ENCODE results near the gene CCDC171. TPM values are rescaled to one million over a fixed set of nuclear protein-coding genes. Genes with fewer than 3 reads are reported as not detected.

Gene CCDC171
- 1.1 and 1.9 TPM in 2 replicates for total RNA-seq

GRCh38 chr9:15552636-15553527 lies at the start of gene CCDC171:
TSS of gene CCDC171 (plus strand) at chr9:15553043. CDS start at chr9:15564089, 11,046 bp downstream.

DNA sequence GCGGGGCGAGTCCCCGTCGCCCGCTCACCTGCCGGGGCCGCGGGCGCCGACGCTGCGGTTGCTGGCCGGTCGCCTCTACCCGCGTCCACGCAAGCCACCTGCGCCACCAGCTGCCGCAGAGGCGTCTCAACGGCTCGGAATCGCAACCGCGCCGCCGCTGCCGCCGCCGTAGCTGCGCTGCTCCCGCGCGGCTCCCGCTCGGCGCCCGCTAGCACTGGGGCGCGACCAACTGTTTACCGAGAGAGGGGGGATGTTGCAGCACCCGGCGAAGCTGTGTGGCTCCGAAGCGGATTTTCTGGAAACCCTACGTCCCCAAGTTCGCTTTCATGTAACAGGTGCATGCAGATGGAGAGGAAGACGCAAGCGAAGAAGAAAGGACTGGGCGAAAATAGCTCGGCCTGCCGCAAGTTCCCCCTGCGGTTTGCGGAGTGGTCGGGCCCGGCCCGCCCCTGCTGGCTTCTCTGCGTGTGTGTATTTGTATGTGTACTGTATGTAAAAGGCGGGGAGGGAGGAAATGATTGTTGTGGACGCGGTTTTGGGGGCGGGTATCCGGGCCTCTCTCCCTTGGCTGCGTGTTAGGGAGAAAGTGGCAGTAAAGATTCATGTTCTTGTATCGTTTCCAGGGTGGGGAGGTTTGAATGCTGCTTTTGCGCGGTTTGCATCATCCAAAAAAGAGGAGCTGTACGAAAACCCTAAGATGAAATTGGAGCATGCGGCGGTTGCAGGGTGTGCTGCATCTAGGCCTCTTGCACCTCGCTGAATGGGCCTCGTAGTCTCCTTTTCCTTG lies 41.9 kb upstream of the CCDC171 start, which contains the start of gene PSIP1:
TSS of gene PSIP1 (minus strand) at position 182 of the 787 bp plus-strand sequence. CDS start 782 bp downstream, outside the sequence.

Other genes starting within 250 kb of the CCDC171 start
- gene TTC39B, start 245.8 kb upstream of the CCDC171 start, total RNA-seq = 8.1 and 10.1 TPM in 2 replicates
- gene SNAPC3, start 130.2 kb upstream of the CCDC171 start, total RNA-seq = 29.8 and 41.9 TPM in 2 replicates
- gene PSIP1, start 42.1 kb upstream of the CCDC171 start, total RNA-seq = 8.7 and 12.8 TPM in 2 replicates